HepG2 (cell line): ENCODE measurements around the gene SH2B2. TPM values are rescaled to one million over a fixed set of nuclear protein-coding genes. Genes with fewer than 3 reads are reported as not detected.
A peak's percentile ranks its signal among the peaks of the same experiment; 100 is the strongest.

Source experiments
- CHD2 ChIP-seq: IDR thresholded peaks from 2 replicates; pipeline ENCODE4 v1.6.1; 2011; ENCODE audit warnings: low read depth, low read length, improper control_type of control experiment
- EHMT2 ChIP-seq: fragments of 200-600 bp; sonication (generic); IDR thresholded peaks from 2 replicates; pipeline ENCODE4 v1.7.0; 2017; ENCODE audit warnings: antibody characterized with exemption, low read depth, low read length, borderline replicate concordance
- GABPA ChIP-seq, 2 experiments: IDR thresholded peaks; 2 replicates each; pipeline ENCODE4 v1.6.1; 2011 to 2016; ENCODE audit warnings: low read depth in 2 of 2, low read length in 1 of 2, missing biosample characterization in 1 of 2, missing genetic modification characterization in 1 of 2
- HNF4G ChIP-seq, 2 experiments: sonication (generic) in 1 of 2; formaldehyde crosslinking in 1 of 2; IDR thresholded peaks; 2 replicates each; pipeline versions ENCODE4 v1.4.0 to v1.6.1; 2011 to 2020; ENCODE audit warnings: borderline replicate concordance in 2 of 2, low read depth in 2 of 2, mild to moderate bottlenecking in 2 of 2, low read length in 1 of 2, missing genetic modification reagents in 1 of 2, moderate library complexity in 1 of 2
- IKZF5 ChIP-seq: IDR thresholded peaks from 2 replicates; pipeline ENCODE4 v1.6.1; 2018; ENCODE audit warnings: missing genetic modification reagents, mild to moderate bottlenecking, missing compliant biosample characterization
- JDP2 ChIP-seq: sonication (generic); formaldehyde crosslinking; IDR thresholded peaks from 2 replicates; pipeline ENCODE4 v1.8.1; 2022; ENCODE audit warnings: missing genetic modification reagents, borderline replicate concordance
- NKX3-1 ChIP-seq: sonication (generic); formaldehyde crosslinking; IDR thresholded peaks from 2 replicates; pipeline ENCODE4 v1.5.0; 2020; ENCODE audit warnings: missing genetic modification reagents
- NONO ChIP-seq, 2 experiments: fragments of 450-650 bp in 1 of 2; sonication (generic) in 1 of 2; formaldehyde crosslinking in 1 of 2; IDR thresholded peaks in 1 of 2; conservative IDR thresholded peaks in 1 of 2; 2 replicates each; pipeline versions ENCODE4 v1.6.1 to v1.8.0; 2017 to 2022; ENCODE audit warnings: mild to moderate bottlenecking in 1 of 2, missing genetic modification reagents in 1 of 2, moderate library complexity in 1 of 2
- NR1H2 ChIP-seq: sonication (generic); formaldehyde crosslinking; IDR thresholded peaks from 2 replicates; pipeline ENCODE4 v1.8.1; 2022; ENCODE audit warnings: low read depth, missing genetic modification reagents, borderline replicate concordance
- PCBP2 ChIP-seq: fragments of 200-400 bp; formaldehyde crosslinking; optimal IDR thresholded peaks from 2 replicates; pipeline ENCODE3; 2018; ENCODE audit warnings: low read length, low read depth; ENCODE audit not compliant: poor library complexity, severe bottlenecking
- PPARG ChIP-seq: conservative IDR thresholded peaks from 2 replicates; pipeline ENCODE4 v1.6.1; 2016; ENCODE audit warnings: missing biosample characterization, missing genetic modification reagents
- PRMT3 ChIP-seq: sonication (generic); formaldehyde crosslinking; IDR thresholded peaks from 2 replicates; pipeline ENCODE4 v1.8.1; 2022; ENCODE audit warnings: low read depth, mild to moderate bottlenecking, moderate library complexity, missing genetic modification reagents, borderline replicate concordance
- SIX1 ChIP-seq: sonication (generic); formaldehyde crosslinking; IDR thresholded peaks from 2 replicates; pipeline ENCODE4 v1.4.0; 2020; ENCODE audit warnings: missing genetic modification reagents, borderline replicate concordance
- SP2 ChIP-seq: sonication (generic); formaldehyde crosslinking; IDR thresholded peaks from 2 replicates; pipeline ENCODE4 v1.5.1; 2020; ENCODE audit warnings: mild to moderate bottlenecking, missing genetic modification reagents
- STAT5B ChIP-seq: sonication (generic); formaldehyde crosslinking; IDR thresholded peaks from 2 replicates; pipeline ENCODE4 v1.4.0; 2020; ENCODE audit warnings: missing genetic modification reagents
- ZBTB7A ChIP-seq: sonication (generic); formaldehyde crosslinking; IDR thresholded peaks from 2 replicates; pipeline ENCODE4 v1.8.0; 2022; ENCODE audit warnings: mild to moderate bottlenecking, missing genetic modification reagents
- ZNF10 ChIP-seq: sonication (generic); formaldehyde crosslinking; IDR thresholded peaks from 2 replicates; pipeline ENCODE4 v1.4.0; 2020; ENCODE audit warnings: mild to moderate bottlenecking, low read depth, missing genetic modification reagents, borderline replicate concordance
- ZNF224 ChIP-seq: sonication (generic); formaldehyde crosslinking; IDR thresholded peaks from 2 replicates; pipeline ENCODE4 v1.5.0; 2020; ENCODE audit warnings: mild to moderate bottlenecking, missing genetic modification reagents
- ZNF577 ChIP-seq: sonication (generic); formaldehyde crosslinking; IDR thresholded peaks from 2 replicates; pipeline ENCODE4 v1.4.0; 2020; ENCODE audit warnings: mild to moderate bottlenecking, low read depth, missing genetic modification reagents, borderline replicate concordance
- ZNF607 ChIP-seq: sonication (generic); formaldehyde crosslinking; IDR thresholded peaks from 2 replicates; pipeline ENCODE4 v1.5.1; 2020; ENCODE audit warnings: missing genetic modification reagents, mild to moderate bottlenecking, borderline replicate concordance
- ZNF629 ChIP-seq: sonication (generic); formaldehyde crosslinking; conservative IDR thresholded peaks from 2 replicates; pipeline ENCODE4 v1.5.0; 2020; ENCODE audit warnings: missing genetic modification reagents
- ZNF674 ChIP-seq: sonication (generic); formaldehyde crosslinking; IDR thresholded peaks from 2 replicates; pipeline ENCODE4 v1.5.0; 2020; ENCODE audit warnings: low read depth, mild to moderate bottlenecking, missing genetic modification reagents
- ZNF678 ChIP-seq: sonication (generic); formaldehyde crosslinking; IDR thresholded peaks from 2 replicates; pipeline ENCODE4 v1.4.0; 2020; ENCODE audit warnings: mild to moderate bottlenecking, missing genetic modification reagents
- ZNF703 ChIP-seq: sonication (generic); formaldehyde crosslinking; IDR thresholded peaks from 2 replicates; pipeline ENCODE4 v1.5.1; 2020; ENCODE audit warnings: missing genetic modification reagents, mild to moderate bottlenecking, moderate library complexity, borderline replicate concordance
- ZNF780A ChIP-seq: sonication (generic); formaldehyde crosslinking; IDR thresholded peaks from 2 replicates; pipeline ENCODE4 v1.8.0; 2022; ENCODE audit warnings: mild to moderate bottlenecking, missing genetic modification reagents, moderate library complexity
- ZNF879 ChIP-seq: sonication (generic); formaldehyde crosslinking; IDR thresholded peaks from 2 replicates; pipeline ENCODE4 v1.8.1; 2023; ENCODE audit warnings: missing genetic modification reagents
- polyA plus RNA-seq, 8 experiments: library from polyadenylated mRNA; depleted of rRNA in 3 of 8; stranded (reverse) in 7 of 8; unstranded in 1 of 8; fragments of >200 nt; fragmentation: Illumina TruSeq in 4 of 8; extraction: Trizol in 4 of 8; gene quantifications; 2 replicates each; pipeline versions ENCODE4 v1.2.1 to v1.2.3, GENCODE V29; 2011 to 2016; ENCODE audit warnings: low read depth in 4 of 8, missing spikeins in 1 of 8, mixed read lengths in 1 of 8; ENCODE audit not compliant: insufficient read depth in 1 of 8
- total RNA-seq, 5 experiments: library from RNA; depleted of rRNA; stranded (reverse); fragments of >200 nt; fragmentation: Illumina TruSeq; extraction: Trizol; gene quantifications; 2 replicates each; pipeline ENCODE4 v1.2.3, GENCODE V29; 2016; ENCODE audit warnings: low read depth in 1 of 5
- TF ChIP-seq, protein P1 (sequence below): sonication (generic); formaldehyde crosslinking; IDR thresholded peaks from 2 replicates; pipeline ENCODE4 v1.8.0; 2022; ENCODE audit warnings: mild to moderate bottlenecking, missing genetic modification reagents, moderate library complexity

Gene SH2B2
- total and polyA plus RNA-seq, 2 of the 13 experiments (the other 11 are each of a cell fraction or from before 2014, with no cell fraction given), result 0.46 to 1.3 TPM

GRCh38 chr7:102272075-102272916 lies 14.4 kb upstream of the SH2B2 start (continued):
- TF ChIP-seq, protein P1, sequence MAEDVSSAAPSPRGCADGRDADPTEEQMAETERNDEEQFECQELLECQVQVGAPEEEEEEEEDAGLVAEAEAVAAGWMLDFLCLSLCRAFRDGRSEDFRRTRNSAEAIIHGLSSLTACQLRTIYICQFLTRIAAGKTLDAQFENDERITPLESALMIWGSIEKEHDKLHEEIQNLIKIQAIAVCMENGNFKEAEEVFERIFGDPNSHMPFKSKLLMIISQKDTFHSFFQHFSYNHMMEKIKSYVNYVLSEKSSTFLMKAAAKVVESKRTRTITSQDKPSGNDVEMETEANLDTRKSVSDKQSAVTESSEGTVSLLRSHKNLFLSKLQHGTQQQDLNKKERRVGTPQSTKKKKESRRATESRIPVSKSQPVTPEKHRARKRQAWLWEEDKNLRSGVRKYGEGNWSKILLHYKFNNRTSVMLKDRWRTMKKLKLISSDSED, result no peak
- no peak for TF ChIP-seq ZNF577 (CRISPR knock-in tag)
- no peak for TF ChIP-seq ZNF780A (CRISPR knock-in tag)
- no peak for TF ChIP-seq ZNF879 (CRISPR knock-in tag)
- TF ChIP-seq ZNF674 (CRISPR knock-in tag), result no peak
- TF ChIP-seq JDP2 (CRISPR knock-in tag), result no peak
- no peak for TF ChIP-seq ZNF703 (CRISPR knock-in tag)
- no peak for TF ChIP-seq PPARG (CRISPR knock-in tag)
- no peak for TF ChIP-seq ZNF224 (CRISPR knock-in tag)
- no peak for TF ChIP-seq HNF4G (IDR thresholded peaks at IDR 0.05; ENCODE audit: borderline replicate concordance, low read depth, low read length)
- TF ChIP-seq HNF4G (CRISPR knock-in tag; IDR thresholded peaks at IDR 0.05; ENCODE audit: borderline replicate concordance, low read depth), result no peak
- no peak for TF ChIP-seq ZNF10 (CRISPR knock-in tag)
- 0 out of 2 replicates have a peak, but pooled peaks have one; percentile 50 for TF ChIP-seq ZNF678 (CRISPR knock-in tag)
- no peak for TF ChIP-seq CHD2
- TF ChIP-seq GABPA (IDR thresholded peaks at IDR 0.05; ENCODE audit: low read depth, low read length), result no peak
- TF ChIP-seq GABPA (CRISPR knock-in tag; IDR thresholded peaks at IDR 0.05; ENCODE audit: low read depth), result no peak
- TF ChIP-seq ZNF629, result peak; percentile 86
- no peak for TF ChIP-seq EHMT2
- TF ChIP-seq PCBP2, result no peak
- no peak for TF ChIP-seq ZNF607 (CRISPR knock-in tag)
- no peak for TF ChIP-seq ZBTB7A (CRISPR knock-in tag)
- no peak for TF ChIP-seq NR1H2 (CRISPR knock-in tag)
- TF ChIP-seq SP2 (CRISPR knock-in tag), result no peak
- TF ChIP-seq NONO (IDR thresholded peaks at IDR 0.05), result no peak
- TF ChIP-seq NONO (CRISPR knock-in tag; conservative IDR thresholded peaks at IDR 0.05), result no peak
- no peak for TF ChIP-seq PRMT3 (CRISPR knock-in tag)
- no peak for TF ChIP-seq SIX1 (CRISPR knock-in tag)
- TF ChIP-seq IKZF5 (CRISPR knock-in tag), result no peak
- TF ChIP-seq STAT5B (CRISPR knock-in tag), result no peak
- TF ChIP-seq NKX3-1 (CRISPR knock-in tag), result no peak
